ENCODE measurements around the gene C10orf53.

DNA sequence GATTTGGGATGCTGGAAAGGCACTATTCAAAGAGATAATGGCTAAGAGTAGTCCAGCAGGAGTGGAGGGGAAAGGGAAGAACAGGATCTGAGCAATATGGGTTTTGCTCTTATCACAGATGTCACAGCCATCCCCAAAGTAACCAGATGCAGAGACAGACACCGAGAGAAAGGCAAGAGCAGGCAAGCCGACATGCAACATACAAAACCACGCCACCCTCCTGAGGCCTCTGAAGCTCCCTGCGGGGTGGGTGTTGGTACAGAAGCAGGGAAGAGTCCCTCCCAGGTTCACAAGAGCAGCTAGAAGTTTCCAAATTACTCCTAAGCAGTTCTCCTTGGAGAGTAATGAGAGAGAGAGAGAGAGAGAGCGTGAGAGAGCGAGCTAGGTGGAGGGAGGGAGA lies 10.8 kb upstream of the C10orf53 start:
- TF ChIP-seq, protein P1, sequence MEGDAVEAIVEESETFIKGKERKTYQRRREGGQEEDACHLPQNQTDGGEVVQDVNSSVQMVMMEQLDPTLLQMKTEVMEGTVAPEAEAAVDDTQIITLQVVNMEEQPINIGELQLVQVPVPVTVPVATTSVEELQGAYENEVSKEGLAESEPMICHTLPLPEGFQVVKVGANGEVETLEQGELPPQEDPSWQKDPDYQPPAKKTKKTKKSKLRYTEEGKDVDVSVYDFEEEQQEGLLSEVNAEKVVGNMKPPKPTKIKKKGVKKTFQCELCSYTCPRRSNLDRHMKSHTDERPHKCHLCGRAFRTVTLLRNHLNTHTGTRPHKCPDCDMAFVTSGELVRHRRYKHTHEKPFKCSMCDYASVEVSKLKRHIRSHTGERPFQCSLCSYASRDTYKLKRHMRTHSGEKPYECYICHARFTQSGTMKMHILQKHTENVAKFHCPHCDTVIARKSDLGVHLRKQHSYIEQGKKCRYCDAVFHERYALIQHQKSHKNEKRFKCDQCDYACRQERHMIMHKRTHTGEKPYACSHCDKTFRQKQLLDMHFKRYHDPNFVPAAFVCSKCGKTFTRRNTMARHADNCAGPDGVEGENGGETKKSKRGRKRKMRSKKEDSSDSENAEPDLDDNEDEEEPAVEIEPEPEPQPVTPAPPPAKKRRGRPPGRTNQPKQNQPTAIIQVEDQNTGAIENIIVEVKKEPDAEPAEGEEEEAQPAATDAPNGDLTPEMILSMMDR (IDR thresholded peaks at IDR 0.05): no peak
- no peak for TF ChIP-seq EZH2 (IDR thresholded peaks at IDR 0.05)
